LNCaP clone FGC (cell line): Measurements from ENCODE around the gene MID1.

Source experiments
- DNase-seq: peaks from one replicate; pipeline ENCODE4 v3.0.0-alpha.2; 2011; ENCODE audit warnings: low read depth
- H3K4me3 ChIP-seq: 2 replicates; pipeline ENCODE4 v1.5.1; 2011; ENCODE audit warnings: mild to moderate bottlenecking, low read depth, low read length, control low read depth
- CTCF ChIP-seq: IDR thresholded peaks from 2 replicates; pipeline ENCODE4 v1.5.1; 2012; ENCODE audit warnings: mild to moderate bottlenecking; ENCODE audit not compliant: control insufficient read depth, insufficient read depth; ENCODE audit errors: extremely low read depth

The MID1 gene

GRCh38 chrX:10653302-10653701 is 32.9 kb upstream of the MID1 start:
- H3K4me3 ChIP-seq, result no peak overlapping the region
- no peak for TF ChIP-seq CTCF
- no peak for DNase-seq

DNA sequence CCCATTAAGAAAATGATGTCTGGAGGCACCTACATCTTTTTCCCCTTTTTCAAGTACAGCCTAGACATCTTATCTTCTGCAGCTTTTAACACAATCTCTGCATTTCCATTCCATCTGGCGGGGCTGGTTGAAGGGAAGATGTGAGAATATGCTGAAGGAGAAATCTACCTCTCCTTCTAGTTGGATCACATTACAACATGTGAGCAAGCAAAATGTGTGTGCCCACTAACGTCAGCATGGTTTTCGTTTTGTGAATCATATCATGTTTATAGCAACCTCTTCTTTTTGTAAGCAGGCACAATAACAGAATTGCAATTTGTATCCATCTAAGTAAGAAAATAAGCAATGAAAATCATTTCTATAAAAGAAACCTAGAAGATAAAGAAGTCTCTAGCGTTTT is 28.9 kb upstream of the MID1 start:
- H3K4me3 ChIP-seq, result no peak overlapping the region
- no peak for TF ChIP-seq CTCF
- no peak for DNase-seq

DNA sequence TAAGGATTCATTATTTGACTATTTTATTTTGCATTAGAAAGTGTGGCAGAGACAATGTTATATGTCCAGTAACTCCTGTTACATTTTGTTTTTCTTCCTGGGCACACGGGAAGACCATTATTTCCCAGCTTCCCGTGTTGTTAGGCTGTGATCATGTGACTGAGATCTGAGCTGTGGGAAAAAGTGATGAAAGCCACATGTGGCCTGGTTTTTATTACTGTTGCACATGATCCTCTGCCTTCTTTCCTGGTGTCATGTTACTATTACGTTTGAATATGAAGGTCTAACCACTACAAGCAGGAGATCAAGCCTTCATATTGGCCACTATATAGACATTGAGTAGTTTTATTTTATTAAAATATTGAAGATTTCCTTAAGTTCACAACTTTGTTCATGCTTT is 28.2 kb upstream of the MID1 start:
- no peak for DNase-seq
- H3K4me3 ChIP-seq, result no peak overlapping the region
- TF ChIP-seq CTCF, result no peak

DNA sequence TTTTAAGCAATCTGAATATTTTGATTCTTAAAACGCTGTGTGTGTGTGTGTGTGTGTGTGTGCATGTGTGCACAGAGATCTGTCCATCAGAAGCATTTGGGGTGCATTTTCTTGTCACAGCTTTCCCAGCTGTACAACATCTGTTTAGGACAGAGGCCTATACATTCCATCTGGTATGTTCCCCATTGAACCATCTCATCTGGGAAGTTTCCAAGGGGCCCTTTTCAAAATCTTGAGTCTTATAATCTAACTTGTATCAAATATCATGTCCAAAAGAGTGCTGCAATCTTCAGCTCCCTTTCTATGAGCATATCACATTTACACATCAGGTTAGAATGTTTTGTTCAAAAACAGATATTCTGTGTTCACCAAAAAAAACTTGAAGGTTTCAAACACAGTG is 16.5 kb upstream of the MID1 start:
- no peak for DNase-seq
- H3K4me3 ChIP-seq, result no peak overlapping the region
- TF ChIP-seq CTCF, result no peak

GRCh38 chrX:10636337-10636736 is 16.0 kb upstream of the MID1 start:
- no peak for DNase-seq
- no peak overlapping the region for H3K4me3 ChIP-seq
- peak; percentile 52 for TF ChIP-seq CTCF

DNA sequence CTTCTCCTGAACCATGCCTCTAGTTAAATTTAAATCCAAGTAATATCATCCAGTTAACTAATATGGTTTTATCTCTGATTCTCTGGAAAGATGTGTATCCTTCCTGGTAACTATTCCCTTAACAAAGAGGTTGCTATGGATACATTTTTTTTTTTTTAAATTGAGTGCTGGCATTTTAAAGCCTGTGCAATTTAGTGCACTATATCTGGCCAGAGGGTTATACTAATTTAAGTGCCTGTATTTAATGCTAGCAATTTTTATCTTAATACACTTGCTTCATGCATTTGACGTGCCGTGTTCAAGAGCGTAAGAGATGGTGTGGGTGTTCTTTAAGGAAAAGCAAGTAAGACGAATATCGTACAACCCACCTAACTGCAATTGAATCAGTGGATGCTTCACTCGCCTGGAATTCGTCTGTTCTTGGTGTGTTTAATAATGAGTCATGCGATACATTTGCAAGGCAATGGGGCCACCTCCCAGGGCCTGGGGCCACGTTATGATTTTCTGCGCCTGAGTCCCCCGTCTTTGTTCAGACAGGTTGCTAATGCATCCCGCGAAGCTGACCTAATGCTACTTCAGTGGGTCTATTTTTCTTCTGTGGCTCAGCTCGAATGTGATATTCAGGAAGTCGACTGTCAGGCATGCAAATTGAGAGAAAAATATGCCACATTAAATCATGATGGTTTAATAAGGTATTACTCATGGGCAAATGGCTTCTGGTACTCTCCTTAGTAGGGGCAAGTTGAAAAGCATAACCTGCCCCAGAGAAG is 14.2 kb upstream of the MID1 start:
- TF ChIP-seq CTCF, result no peak
- DNase-seq, result no peak
- H3K4me3 ChIP-seq, result no peak overlapping the region

DNA sequence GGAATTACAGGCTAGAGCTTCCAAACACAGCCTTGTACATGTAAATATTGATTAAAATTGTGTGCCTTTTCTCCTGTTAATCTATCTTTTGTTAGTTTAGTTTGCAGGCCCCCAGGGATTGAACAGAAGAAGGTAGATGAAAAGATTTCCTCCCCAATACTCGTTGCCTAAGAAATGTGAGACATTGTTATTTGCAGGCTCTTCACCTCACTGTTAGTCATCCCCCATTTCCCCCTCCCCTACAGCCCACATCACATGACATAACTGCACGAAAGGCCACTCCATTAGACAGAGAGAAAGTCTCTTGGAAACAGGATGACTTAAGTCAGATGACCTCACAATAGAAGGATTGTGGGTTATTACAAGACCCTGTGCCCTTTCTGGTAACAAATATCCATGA is 13.3 kb upstream of the MID1 start:
- no peak overlapping the region for H3K4me3 ChIP-seq
- DNase-seq, result no peak
- no peak for TF ChIP-seq CTCF
